ENCODE data around the gene ZCRB1.

ZCRB1 gene

DNA sequence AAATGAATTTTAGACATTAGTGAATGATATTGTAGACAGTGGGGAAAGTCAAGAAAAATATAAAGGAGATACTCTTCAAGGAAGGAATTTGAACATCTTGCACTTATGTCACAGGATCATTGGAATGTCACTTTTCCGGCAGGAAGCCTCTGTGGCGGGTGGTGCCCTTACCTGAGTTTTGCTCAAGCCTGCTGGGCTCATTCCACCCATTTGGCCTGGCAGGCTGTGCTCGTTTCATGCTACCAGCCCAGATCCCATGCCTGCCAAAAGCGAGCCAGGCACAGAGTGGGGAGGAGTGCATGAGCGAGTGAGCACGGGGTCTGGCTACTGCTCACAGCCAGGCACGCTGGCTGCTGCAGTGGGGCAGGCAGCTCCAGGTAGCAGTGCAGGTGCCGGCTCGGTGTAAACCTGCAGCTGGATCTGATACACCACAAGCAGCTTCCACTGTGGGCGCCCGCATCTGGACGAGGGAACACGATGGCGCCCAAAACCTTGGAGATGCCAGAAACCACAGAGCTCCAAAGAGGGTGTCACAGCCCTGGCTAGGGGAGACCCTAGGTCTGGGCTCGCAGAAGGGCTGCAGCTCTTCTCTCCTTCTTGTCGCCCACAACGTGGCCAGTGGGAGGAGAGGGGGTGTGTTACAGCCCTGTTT is 59.2 kb downstream of the ZCRB1 start:
- Histone ChIP-seq H3K27ac (replicated peaks) (no peak overlapping the region), H3K4me3 (replicated peaks; ENCODE audit: insufficient read depth, low read length) (no peak overlapping the region), H3K27me3 (ENCODE audit: insufficient read depth, poor library complexity, severe bottlenecking) (no peaks in the 10 kb centered on the region)
- DNase-seq (ENCODE audit: low read depth in 1 of 2, low spot score in 1 of 2), result no peak
- no peak for TF ChIP-seq SPI1 (IDR thresholded peaks at IDR 0.05; ENCODE audit: borderline replicate concordance, low read depth)
- TF ChIP-seq POLR2AphosphoS5 (IDR thresholded peaks at IDR 0.05; ENCODE audit: low read depth), result no peak
- TF ChIP-seq, protein P1, sequence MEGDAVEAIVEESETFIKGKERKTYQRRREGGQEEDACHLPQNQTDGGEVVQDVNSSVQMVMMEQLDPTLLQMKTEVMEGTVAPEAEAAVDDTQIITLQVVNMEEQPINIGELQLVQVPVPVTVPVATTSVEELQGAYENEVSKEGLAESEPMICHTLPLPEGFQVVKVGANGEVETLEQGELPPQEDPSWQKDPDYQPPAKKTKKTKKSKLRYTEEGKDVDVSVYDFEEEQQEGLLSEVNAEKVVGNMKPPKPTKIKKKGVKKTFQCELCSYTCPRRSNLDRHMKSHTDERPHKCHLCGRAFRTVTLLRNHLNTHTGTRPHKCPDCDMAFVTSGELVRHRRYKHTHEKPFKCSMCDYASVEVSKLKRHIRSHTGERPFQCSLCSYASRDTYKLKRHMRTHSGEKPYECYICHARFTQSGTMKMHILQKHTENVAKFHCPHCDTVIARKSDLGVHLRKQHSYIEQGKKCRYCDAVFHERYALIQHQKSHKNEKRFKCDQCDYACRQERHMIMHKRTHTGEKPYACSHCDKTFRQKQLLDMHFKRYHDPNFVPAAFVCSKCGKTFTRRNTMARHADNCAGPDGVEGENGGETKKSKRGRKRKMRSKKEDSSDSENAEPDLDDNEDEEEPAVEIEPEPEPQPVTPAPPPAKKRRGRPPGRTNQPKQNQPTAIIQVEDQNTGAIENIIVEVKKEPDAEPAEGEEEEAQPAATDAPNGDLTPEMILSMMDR (IDR thresholded peaks at IDR 0.05; ENCODE audit: insufficient read depth, low read length), result no peak
- TF ChIP-seq GABPA (IDR thresholded peaks at IDR 0.05; ENCODE audit: low read depth), result no peak
- TF ChIP-seq, protein P2, sequence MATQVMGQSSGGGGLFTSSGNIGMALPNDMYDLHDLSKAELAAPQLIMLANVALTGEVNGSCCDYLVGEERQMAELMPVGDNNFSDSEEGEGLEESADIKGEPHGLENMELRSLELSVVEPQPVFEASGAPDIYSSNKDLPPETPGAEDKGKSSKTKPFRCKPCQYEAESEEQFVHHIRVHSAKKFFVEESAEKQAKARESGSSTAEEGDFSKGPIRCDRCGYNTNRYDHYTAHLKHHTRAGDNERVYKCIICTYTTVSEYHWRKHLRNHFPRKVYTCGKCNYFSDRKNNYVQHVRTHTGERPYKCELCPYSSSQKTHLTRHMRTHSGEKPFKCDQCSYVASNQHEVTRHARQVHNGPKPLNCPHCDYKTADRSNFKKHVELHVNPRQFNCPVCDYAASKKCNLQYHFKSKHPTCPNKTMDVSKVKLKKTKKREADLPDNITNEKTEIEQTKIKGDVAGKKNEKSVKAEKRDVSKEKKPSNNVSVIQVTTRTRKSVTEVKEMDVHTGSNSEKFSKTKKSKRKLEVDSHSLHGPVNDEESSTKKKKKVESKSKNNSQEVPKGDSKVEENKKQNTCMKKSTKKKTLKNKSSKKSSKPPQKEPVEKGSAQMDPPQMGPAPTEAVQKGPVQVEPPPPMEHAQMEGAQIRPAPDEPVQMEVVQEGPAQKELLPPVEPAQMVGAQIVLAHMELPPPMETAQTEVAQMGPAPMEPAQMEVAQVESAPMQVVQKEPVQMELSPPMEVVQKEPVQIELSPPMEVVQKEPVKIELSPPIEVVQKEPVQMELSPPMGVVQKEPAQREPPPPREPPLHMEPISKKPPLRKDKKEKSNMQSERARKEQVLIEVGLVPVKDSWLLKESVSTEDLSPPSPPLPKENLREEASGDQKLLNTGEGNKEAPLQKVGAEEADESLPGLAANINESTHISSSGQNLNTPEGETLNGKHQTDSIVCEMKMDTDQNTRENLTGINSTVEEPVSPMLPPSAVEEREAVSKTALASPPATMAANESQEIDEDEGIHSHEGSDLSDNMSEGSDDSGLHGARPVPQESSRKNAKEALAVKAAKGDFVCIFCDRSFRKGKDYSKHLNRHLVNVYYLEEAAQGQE (IDR thresholded peaks at IDR 0.05; ENCODE audit: insufficient replicate concordance, low read depth), result no peak

DNA sequence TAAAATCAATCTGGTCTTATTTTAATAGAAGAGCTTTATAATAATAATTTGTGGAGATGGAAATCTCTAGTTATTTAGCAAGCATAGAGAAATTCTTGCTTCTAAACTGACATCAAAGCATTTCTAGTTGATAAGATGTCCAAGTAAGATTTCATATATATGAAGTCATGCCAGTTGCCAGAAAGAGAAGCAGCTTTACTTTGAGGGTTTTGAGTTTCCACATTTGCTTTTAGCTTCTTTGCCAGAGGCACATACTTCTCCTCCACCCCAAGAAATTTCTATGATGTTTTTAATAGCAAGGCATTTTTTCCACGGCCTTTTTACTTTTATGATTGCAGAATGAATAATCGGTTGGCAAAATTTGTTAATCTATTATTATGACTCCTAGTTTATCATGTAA is 63.6 kb downstream of the ZCRB1 start:
- no peak for DNase-seq (ENCODE audit: low read depth in 1 of 2, low spot score in 1 of 2)
- Histone ChIP-seq H3K27me3 (ENCODE audit: insufficient read depth, poor library complexity, severe bottlenecking) (no peaks in the 10 kb centered on the region), H3K27ac (replicated peaks) (no peak overlapping the region), H3K4me3 (replicated peaks; ENCODE audit: insufficient read depth, low read length) (no peak overlapping the region)
- TF ChIP-seq SPI1 (IDR thresholded peaks at IDR 0.05; ENCODE audit: borderline replicate concordance, low read depth), result no peak
- TF ChIP-seq, protein P2 (IDR thresholded peaks at IDR 0.05; ENCODE audit: insufficient replicate concordance, low read depth), result no peak
- no peak for TF ChIP-seq GABPA (IDR thresholded peaks at IDR 0.05; ENCODE audit: low read depth)
- TF ChIP-seq, protein P1 (IDR thresholded peaks at IDR 0.05; ENCODE audit: insufficient read depth, low read length), result no peak
- no peak for TF ChIP-seq POLR2AphosphoS5 (IDR thresholded peaks at IDR 0.05; ENCODE audit: low read depth)

Small RNA genes within 50 kb of the gene (microRNA-seq; reads per million reads assigned to microRNA genes)
- 3.6 reads per million, percentile 8 among the genes with 10 or more reads in this experiment for gene MIR7851
